Common myeloid progenitor, CD34-positive (primary cell): Measurements from ENCODE around the gene PLA2G4C.

Experiments
- CTCF ChIA-PET: fragments of 350-600 bp; sonication (Branson Sonifier 250); formaldehyde crosslinking; loops from one replicate; lab custom pipeline; 2021; ENCODE audit warnings: antibody characterized with exemption; lab: Charles Lee
- POLR2A ChIA-PET: fragments of 350-600 bp; sonication (Branson Sonifier 250); formaldehyde crosslinking; loops from one replicate; lab custom pipeline; 2021; ENCODE audit warnings: antibody characterized with exemption; lab: Charles Lee
- DNase-seq, 3 donors: peaks; one replicate each; pipeline versions ENCODE4 v3.0.0 to v3.0.0-alpha.2; 2013
- H3K27ac ChIP-seq, 2 experiments: 1 replicate in 1 of 2; 2 replicates in 1 of 2; pipeline ENCODE4 v1.7.0; 2013; ENCODE audit warnings: inconsistent platforms in 2 of 2, low read length in 2 of 2, mild to moderate bottlenecking in 2 of 2, low read depth in 1 of 2, moderate library complexity in 1 of 2; ENCODE audit not compliant: severe bottlenecking in 2 of 2, insufficient read depth in 1 of 2, poor library complexity in 1 of 2
- H3K27me3 ChIP-seq, 5 experiments: replicated peaks in 2 of 5; 1 replicate in 3 of 5; 2 replicates in 2 of 5; pipeline versions ENCODE4 v1.6.1 to v1.7.0; 2013; ENCODE audit warnings: low read length in 4 of 5, mild to moderate bottlenecking in 2 of 5, moderate library complexity in 2 of 5, inconsistent platforms in 1 of 5; ENCODE audit not compliant: insufficient read depth in 5 of 5, control insufficient read depth in 4 of 5
- H3K36me3 ChIP-seq, 4 experiments: 1 replicate in 2 of 4; 2 replicates in 2 of 4; pipeline versions ENCODE4 v1.6.1 to v1.7.0; 2013; ENCODE audit warnings: low read length in 3 of 4, control low read depth in 1 of 4, mild to moderate bottlenecking in 1 of 4; ENCODE audit not compliant: control insufficient read depth in 4 of 4, insufficient read depth in 4 of 4
- H3K4me1 ChIP-seq, 4 experiments: 1 replicate in 3 of 4; 2 replicates in 1 of 4; pipeline versions ENCODE4 v1.6.1 to v1.7.1; 2013; ENCODE audit warnings: low read length in 3 of 4, mild to moderate bottlenecking in 3 of 4, control low read depth in 1 of 4, inconsistent platforms in 1 of 4, moderate library complexity in 1 of 4; ENCODE audit not compliant: control insufficient read depth in 4 of 4, insufficient read depth in 4 of 4; ENCODE audit errors: control extremely low read depth in 1 of 4
- H3K4me3 ChIP-seq, 7 experiments: 1 replicate in 4 of 7; 2 replicates in 3 of 7; pipeline versions ENCODE4 v1.5.1 to v1.7.0; 2013; ENCODE audit warnings: mild to moderate bottlenecking in 7 of 7, low read length in 6 of 7, moderate library complexity in 6 of 7, inconsistent platforms in 2 of 7, low read depth in 2 of 7, control low read depth in 1 of 7; ENCODE audit not compliant: insufficient read depth in 4 of 7, control insufficient read depth in 1 of 7; ENCODE audit errors: extremely low read depth in 1 of 7
- H3K9me3 ChIP-seq, 5 experiments: 1 replicate in 4 of 5; 2 replicates in 1 of 5; pipeline versions ENCODE4 v1.6.1 to v1.7.1; 2013; ENCODE audit warnings: low read length in 4 of 5, mild to moderate bottlenecking in 2 of 5, inconsistent platforms in 1 of 5, low read depth in 1 of 5, moderate library complexity in 1 of 5; ENCODE audit not compliant: control insufficient read depth in 4 of 5, insufficient read depth in 2 of 5; ENCODE audit errors: control extremely low read depth in 1 of 5
- WGBS: methylation state at CpG from one replicate; pipeline ENCODE4 v1.1.5; 2013; ENCODE audit not compliant: insufficient coverage; 5-methylcytosine and 5-hydroxymethylcytosine counted together

Gene PLA2G4C

GRCh38 chr19:48147597-48148175, 37.1 kb upstream of the PLA2G4C start:
- peaks cover 14 to 77% (median 41%) of the 10 kb centered on the region in 4 experiments for H3K36me3 ChIP-seq
- CTCF ChIA-PET = interaction anchor here (0.8 to 1.0 kb wide), 4 partner anchors 10 to 184 kb away, joined by 3 read pairs; no protein-coding TSS in a partner anchor
- POLR2A ChIA-PET = no interaction called here
- no peaks in the 10 kb centered on the region for H3K4me1 ChIP-seq
- no peaks in the 10 kb centered on the region for H3K9me3 ChIP-seq
- 100% methylated on average over 1 of the region's 4 CpGs for WGBS
- no peaks in the 10 kb centered on the region for H3K27me3 ChIP-seq
- H3K4me3 ChIP-seq = no peak overlapping the region
- H3K27ac ChIP-seq = no peak overlapping the region
- DNase-seq = no peak

GRCh38 chr19:48139053-48139452, 28.4 kb upstream of the PLA2G4C start:
- ChIA-PET POLR2A (interaction anchor here (1.6 kb wide), 1 partner anchor 31 kb away, joined by 4 read pairs; no protein-coding TSS in a partner anchor), CTCF (interaction anchor here (1.6 kb wide), 1 partner anchor 29 kb away, joined by 4 read pairs; the partner anchor contains the start of gene PLA2G4C)
- no peak overlapping the region for H3K27ac ChIP-seq
- H3K4me3 ChIP-seq = no peak overlapping the region
- H3K4me1 ChIP-seq = no peaks in the 10 kb centered on the region
- no peak for DNase-seq
- WGBS = 86% methylated on average over 6 of the region's 6 CpGs
- H3K36me3 ChIP-seq = peaks cover 2 to 87% (median 40%) of the 10 kb centered on the region in 4 experiments
- no peaks in the 10 kb centered on the region for H3K27me3 ChIP-seq
- no peaks in the 10 kb centered on the region for H3K9me3 ChIP-seq

GRCh38 chr19:48137411-48137810, 26.8 kb upstream of the PLA2G4C start:
- no peaks in the 10 kb centered on the region for H3K4me1 ChIP-seq
- no peaks in the 10 kb centered on the region for H3K9me3 ChIP-seq
- no peak for DNase-seq
- POLR2A ChIA-PET = no interaction called here
- 96% methylated on average over 25 of the region's 26 CpGs for WGBS
- H3K27ac ChIP-seq = no peak overlapping the region
- CTCF ChIA-PET = interaction anchor here (1.1 to 1.5 kb wide), 2 partner anchors 10 to 29 kb away, joined by 3 read pairs; no protein-coding TSS in a partner anchor
- no peaks in the 10 kb centered on the region for H3K27me3 ChIP-seq
- H3K4me3 ChIP-seq = no peak overlapping the region
- H3K36me3 ChIP-seq = peaks cover 4 to 87% (median 41%) of the 10 kb centered on the region in 4 experiments

- CTCF ChIA-PET = no interaction called here
- POLR2A ChIA-PET = no interaction called here
- Histone ChIP-seq H3K4me1 (no peaks in the 10 kb centered on the region), H3K4me3 (no peak overlapping the region), H3K27me3 (no peaks in the 10 kb centered on the region), H3K9me3 (no peaks in the 10 kb centered on the region), H3K27ac (no peak overlapping the region), H3K36me3 (peaks cover 4 to 88% (median 42%) of the 10 kb centered on the region in 4 experiments)
- 96% methylated on average over 4 of the region's 4 CpGs for WGBS
- DNase-seq = no peak
These were observed 25.9 kb upstream of the PLA2G4C start for GRCh38 chr19:48136547-48136946.

- Histone ChIP-seq H3K4me1 (no peaks in the 10 kb centered on the region), H3K9me3 (no peaks in the 10 kb centered on the region), H3K4me3 (no peak overlapping the region), H3K27me3 (no peaks in the 10 kb centered on the region), H3K27ac (no peak overlapping the region), H3K36me3 (peaks cover 5 to 89% (median 47%) of the 10 kb centered on the region in 4 experiments)
- ChIA-PET CTCF (interaction anchor here (0.7 kb wide), 1 partner anchor 17 kb away, joined by 3 read pairs; no protein-coding TSS in a partner anchor), POLR2A (no interaction called here)
- WGBS = 88% methylated on average over 8 of the region's 8 CpGs
- DNase-seq = no peak
These were observed 24.8 kb upstream of the PLA2G4C start for GRCh38 chr19:48135411-48135810.

- no peak overlapping the region for H3K27ac ChIP-seq
- no peak overlapping the region for H3K4me3 ChIP-seq
- CTCF ChIA-PET = interaction anchor here (1.2 kb wide), 1 partner anchor 170 kb away, joined by 3 read pairs; no protein-coding TSS in a partner anchor
- no peaks in the 10 kb centered on the region for H3K27me3 ChIP-seq
- POLR2A ChIA-PET = no interaction called here
- 100% methylated on average over 5 of the region's 6 CpGs for WGBS
- no peaks in the 10 kb centered on the region for H3K4me1 ChIP-seq
- H3K9me3 ChIP-seq = no peaks in the 10 kb centered on the region
- no peak for DNase-seq
- H3K36me3 ChIP-seq = peaks cover 5 to 86% (median 45%) of the 10 kb centered on the region in 4 experiments
These were observed 22.5 kb upstream of the PLA2G4C start for GRCh38 chr19:48133094-48133493.

GRCh38 chr19:48127561-48127960, 16.9 kb upstream of the PLA2G4C start:
- WGBS = 100% methylated on average over 1 of the region's 6 CpGs
- no peak for DNase-seq
- H3K4me3 ChIP-seq = no peak overlapping the region
- H3K27me3 ChIP-seq = no peaks in the 10 kb centered on the region
- no peak overlapping the region for H3K27ac ChIP-seq
- CTCF ChIA-PET = interaction anchor here (2.1 kb wide), 1 partner anchor 20 kb away, joined by 7 read pairs; no protein-coding TSS in a partner anchor
- H3K36me3 ChIP-seq = peaks cover 6 to 79% (median 44%) of the 10 kb centered on the region in 4 experiments
- H3K9me3 ChIP-seq = no peaks in the 10 kb centered on the region
- H3K4me1 ChIP-seq = peaks cover 0 to 4% (median 2%) of the 10 kb centered on the region in 4 experiments
- POLR2A ChIA-PET = no interaction called here
